Measurements from ENCODE around the gene COL21A1. TPM values are rescaled to one million over a fixed set of nuclear protein-coding genes. Genes with fewer than 3 reads are reported as not detected.

Gene COL21A1
- total RNA-seq, 4 donors from 2014 or later, result 16.9 to 29.9 (median 24.2) TPM

DNA sequence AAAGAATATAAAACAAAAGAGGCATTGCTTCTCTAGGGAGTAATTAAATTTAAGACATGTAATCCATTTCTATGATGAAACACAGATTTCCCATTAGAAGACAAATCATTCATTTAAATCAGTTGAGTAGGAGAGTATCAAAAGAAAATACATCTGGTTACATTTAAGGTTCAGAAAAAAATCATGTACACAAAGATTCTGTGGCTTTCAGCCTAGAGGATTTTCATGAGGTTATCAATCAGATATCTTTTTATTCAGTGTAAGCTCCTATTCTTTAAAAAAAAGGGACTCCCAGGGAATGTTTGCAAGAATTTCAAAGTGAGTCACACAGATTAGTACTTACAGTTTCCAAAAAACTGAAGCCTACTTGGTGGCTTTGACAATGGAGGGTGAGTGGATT lies 24.9 kb downstream of the COL21A1 start:
- no peak for TF ChIP-seq POLR2A (IDR thresholded peaks at IDR 0.05)
- TF ChIP-seq, protein P1, sequence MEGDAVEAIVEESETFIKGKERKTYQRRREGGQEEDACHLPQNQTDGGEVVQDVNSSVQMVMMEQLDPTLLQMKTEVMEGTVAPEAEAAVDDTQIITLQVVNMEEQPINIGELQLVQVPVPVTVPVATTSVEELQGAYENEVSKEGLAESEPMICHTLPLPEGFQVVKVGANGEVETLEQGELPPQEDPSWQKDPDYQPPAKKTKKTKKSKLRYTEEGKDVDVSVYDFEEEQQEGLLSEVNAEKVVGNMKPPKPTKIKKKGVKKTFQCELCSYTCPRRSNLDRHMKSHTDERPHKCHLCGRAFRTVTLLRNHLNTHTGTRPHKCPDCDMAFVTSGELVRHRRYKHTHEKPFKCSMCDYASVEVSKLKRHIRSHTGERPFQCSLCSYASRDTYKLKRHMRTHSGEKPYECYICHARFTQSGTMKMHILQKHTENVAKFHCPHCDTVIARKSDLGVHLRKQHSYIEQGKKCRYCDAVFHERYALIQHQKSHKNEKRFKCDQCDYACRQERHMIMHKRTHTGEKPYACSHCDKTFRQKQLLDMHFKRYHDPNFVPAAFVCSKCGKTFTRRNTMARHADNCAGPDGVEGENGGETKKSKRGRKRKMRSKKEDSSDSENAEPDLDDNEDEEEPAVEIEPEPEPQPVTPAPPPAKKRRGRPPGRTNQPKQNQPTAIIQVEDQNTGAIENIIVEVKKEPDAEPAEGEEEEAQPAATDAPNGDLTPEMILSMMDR (IDR thresholded peaks at IDR 0.05), result no peak
- TF ChIP-seq EP300 (IDR thresholded peaks at IDR 0.05), result no peak
- no peak overlapping the region for H3K27ac ChIP-seq

DNA sequence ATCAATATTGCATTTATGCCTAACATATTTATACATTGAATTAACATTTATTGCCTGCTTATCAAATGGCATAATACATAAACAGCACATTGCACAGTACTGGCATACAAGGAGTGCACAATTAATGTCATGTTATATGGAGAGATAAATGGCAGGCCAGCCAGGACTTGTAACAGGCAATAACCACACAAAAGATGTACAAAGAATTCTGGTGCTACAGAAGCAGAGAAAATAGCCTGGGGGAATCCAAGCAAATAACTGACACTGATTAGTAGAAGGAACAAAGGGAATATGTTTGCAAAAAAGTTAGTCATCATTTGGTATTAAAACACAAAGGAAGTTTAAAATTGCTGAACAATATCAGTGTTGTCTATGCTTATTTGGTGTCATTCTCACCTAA lies 27.3 kb downstream of the COL21A1 start:
- Histone ChIP-seq H3K4me3 (no peak overlapping the region), H3K27ac (no peak overlapping the region), H3K27me3 (no peaks in the 10 kb centered on the region), H3K36me3 (no peaks in the 10 kb centered on the region), H3K4me1 (peaks cover 0 to 16% (median 3%) of the 10 kb centered on the region in 4 donors), H3K9me3 (no peaks in the 10 kb centered on the region)
- no peak for TF ChIP-seq EP300 (IDR thresholded peaks at IDR 0.05)
- TF ChIP-seq, protein P1 (IDR thresholded peaks at IDR 0.05), result no peak
- TF ChIP-seq POLR2A (IDR thresholded peaks at IDR 0.05), result no peak
- DNase-seq (ENCODE audit: low spot score in 2 of 2), result no peak

More for the DNA sequence above, 24.9 kb downstream of the COL21A1 start:
- H3K27me3 ChIP-seq, result no peaks in the 10 kb centered on the region
- H3K4me1 ChIP-seq, result peaks cover 0 to 17% (median 3%) of the 10 kb centered on the region in 4 donors
- no peak overlapping the region for H3K4me3 ChIP-seq
- no peaks in the 10 kb centered on the region for H3K36me3 ChIP-seq
- H3K9me3 ChIP-seq, result no peaks in the 10 kb centered on the region
- DNase-seq (ENCODE audit: low spot score in 2 of 2), result no peak

DNA sequence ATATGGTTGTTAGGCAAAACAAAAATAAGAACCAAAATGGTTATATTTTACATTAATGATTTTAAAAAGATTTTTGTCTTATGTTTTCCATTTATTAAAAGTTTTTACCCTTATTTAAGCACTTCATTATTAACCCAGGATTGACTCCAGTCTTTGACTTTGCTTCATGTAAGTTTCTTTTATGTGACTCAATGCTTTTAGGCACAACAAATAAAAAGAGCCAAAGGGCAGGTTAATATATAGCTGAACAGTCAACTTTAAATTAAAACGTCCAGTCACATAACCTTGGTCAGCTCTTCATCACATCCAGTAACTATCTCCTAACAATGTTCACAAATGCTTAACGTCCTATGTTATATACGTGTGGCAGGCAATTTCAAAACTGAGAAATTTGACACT lies 32.7 kb downstream of the COL21A1 start:
- WGBS, 2 donors, result 75 to 80% methylated on average over 3 of the region's 3 CpGs
- peaks cover 0 to 24% (median 0%) of the 10 kb centered on the region in 4 donors for H3K4me1 ChIP-seq
- H3K27ac ChIP-seq, result no peak overlapping the region
- no peak overlapping the region for H3K4me3 ChIP-seq
- TF ChIP-seq EP300 (IDR thresholded peaks at IDR 0.05) (no peak), POLR2A (IDR thresholded peaks at IDR 0.05) (no peak)
- TF ChIP-seq, protein P1 (IDR thresholded peaks at IDR 0.05), result no peak
- DNase-seq (ENCODE audit: low spot score in 2 of 2), result no peak
- no peaks in the 10 kb centered on the region for H3K9me3 ChIP-seq
- H3K27me3 ChIP-seq, result no peaks in the 10 kb centered on the region
- no peaks in the 10 kb centered on the region for H3K36me3 ChIP-seq

DNA sequence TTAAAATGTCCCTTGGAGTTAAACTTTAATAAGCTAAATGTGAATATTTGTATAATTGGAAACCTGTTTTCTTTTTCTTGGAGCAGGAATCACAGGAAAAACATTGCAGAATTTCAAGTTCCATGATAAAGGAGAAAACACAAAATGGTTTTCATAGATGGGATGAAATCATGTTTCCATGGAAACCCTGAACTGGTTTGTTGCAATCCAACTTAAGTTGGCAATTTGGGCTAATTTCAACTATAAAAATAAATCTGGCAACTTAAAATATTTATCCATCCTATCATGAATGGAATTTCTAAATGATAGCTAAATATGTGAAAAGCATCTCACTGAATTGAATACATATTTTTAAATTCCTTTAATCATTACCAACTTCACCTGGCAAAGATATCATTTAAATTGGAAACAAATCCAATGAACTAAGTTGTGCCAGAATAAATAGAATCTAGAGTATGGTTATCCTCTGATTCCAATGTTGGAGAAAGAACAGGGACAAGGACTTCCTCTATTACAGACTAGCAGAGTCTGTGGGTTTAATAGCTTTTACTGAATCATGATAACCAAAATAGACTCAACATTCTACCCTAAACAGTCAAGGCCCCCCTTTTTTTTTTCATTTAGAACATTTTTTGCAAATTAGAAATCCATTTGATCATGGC lies 33.2 kb downstream of the COL21A1 start:
- H3K27ac ChIP-seq, result peak overlapping the region in 1 of 4 donors; percentile 24
- no peaks in the 10 kb centered on the region for H3K27me3 ChIP-seq
- no peaks in the 10 kb centered on the region for H3K9me3 ChIP-seq
- H3K4me3 ChIP-seq, result no peak overlapping the region
- peaks cover 0 to 24% (median 0%) of the 10 kb centered on the region in 4 donors for H3K4me1 ChIP-seq
- H3K36me3 ChIP-seq, result no peaks in the 10 kb centered on the region
- TF ChIP-seq, protein P1 (IDR thresholded peaks at IDR 0.05), result no peak
- TF ChIP-seq POLR2A (IDR thresholded peaks at IDR 0.05) (no peak), EP300 (IDR thresholded peaks at IDR 0.05) (no peak)
- no peak for DNase-seq (ENCODE audit: low spot score in 2 of 2)

DNA sequence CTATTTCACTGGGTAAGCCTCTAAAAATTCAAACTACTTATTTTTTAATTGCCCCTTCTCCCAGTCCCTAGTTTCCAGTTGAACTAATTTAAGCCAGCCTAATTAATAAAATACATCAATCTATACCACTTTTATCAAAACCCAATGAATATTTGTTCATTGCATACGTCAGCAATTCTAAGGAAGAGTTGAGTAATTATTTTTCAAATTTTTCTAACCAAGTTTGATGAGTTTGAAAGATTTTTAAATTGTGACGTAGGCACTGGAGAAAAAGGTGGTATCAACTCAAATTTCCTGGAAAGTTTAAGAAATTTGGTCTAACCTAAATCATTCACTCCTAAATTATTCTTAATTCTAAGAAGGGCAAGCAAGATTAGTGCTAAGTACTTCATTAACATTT lies 35.7 kb downstream of the COL21A1 start:
- DNase-seq (ENCODE audit: low spot score in 2 of 2), result no peak
- H3K27ac ChIP-seq, result no peak overlapping the region
- H3K4me3 ChIP-seq, result no peak overlapping the region
- peaks cover 0 to 24% (median 0%) of the 10 kb centered on the region in 4 donors for H3K4me1 ChIP-seq
- no peaks in the 10 kb centered on the region for H3K27me3 ChIP-seq
- no peaks in the 10 kb centered on the region for H3K36me3 ChIP-seq
- no peaks in the 10 kb centered on the region for H3K9me3 ChIP-seq
- 48 to 63% methylated on average over 2 of the region's 2 CpGs for WGBS, 2 donors
- TF ChIP-seq, protein P1 (IDR thresholded peaks at IDR 0.05), result no peak
